Globus pallidus (tissue), 1 donor: ENCODE results near the gene PBX1.

Experiments used
- DNase-seq: peaks from one replicate; pipeline ENCODE4 v3.0.0-alpha.2; 2015; ENCODE audit warnings: low spot score

Gene PBX1

GRCh38 chr1:164830628-164831027 lies 271.6 kb downstream of the PBX1 start:
- DNase-seq: no peak

GRCh38 chr1:164834641-164835040 lies 275.7 kb downstream of the PBX1 start:
- no peak for DNase-seq

- peak; percentile 15 for DNase-seq
Observed at GRCh38 chr1:164836614-164837018, 277.6 kb downstream of the PBX1 start.

GRCh38 chr1:164838786-164839185 lies 279.8 kb downstream of the PBX1 start:
- no peak for DNase-seq

GRCh38 chr1:164840936-164841335 lies 282.0 kb downstream of the PBX1 start:
- no peak for DNase-seq

GRCh38 chr1:164841702-164842465 lies 282.9 kb downstream of the PBX1 start:
- DNase-seq: no peak

- DNase-seq: no peak
Observed at GRCh38 chr1:164842870-164843269, 283.9 kb downstream of the PBX1 start.

GRCh38 chr1:164843743-164844500 lies 284.9 kb downstream of the PBX1 start:
- no peak for DNase-seq

GRCh38 chr1:164846731-164847691 lies 288.0 kb downstream of the PBX1 start:
- DNase-seq: no peak

- no peak for DNase-seq
Observed at GRCh38 chr1:164853146-164853545, 294.2 kb downstream of the PBX1 start.

- no peak for DNase-seq
Observed at GRCh38 chr1:164855716-164856329, 296.8 kb downstream of the PBX1 start.

- DNase-seq: no peak
Observed at GRCh38 chr1:164856381-164856780, 297.4 kb downstream of the PBX1 start.

GRCh38 chr1:164857439-164857838 lies 298.5 kb downstream of the PBX1 start:
- no peak for DNase-seq

- no peak for DNase-seq
Observed at GRCh38 chr1:164858096-164858632, 299.2 kb downstream of the PBX1 start.

GRCh38 chr1:164861632-164862031 lies 302.6 kb downstream of the PBX1 start:
- no peak for DNase-seq

- DNase-seq: no peak
Observed at GRCh38 chr1:164863056-164863455, 304.1 kb downstream of the PBX1 start.

- DNase-seq: no peak
Observed at GRCh38 chr1:164864161-164864560, 305.2 kb downstream of the PBX1 start.

- no peak for DNase-seq
Observed at GRCh38 chr1:164865385-164865784, 306.4 kb downstream of the PBX1 start.

GRCh38 chr1:164867590-164867989 lies 308.6 kb downstream of the PBX1 start:
- DNase-seq: no peak

GRCh38 chr1:164868990-164869389 lies 310.0 kb downstream of the PBX1 start:
- DNase-seq: no peak

- DNase-seq: no peak
Observed at GRCh38 chr1:164875518-164875917, 316.5 kb downstream of the PBX1 start.
